AG09309 (cell line): ENCODE data around the gene RALY.

ENCODE experiments used
- DNase-seq: peaks from one replicate; pipeline ENCODE4 v3.0.0-alpha.2; 2010; ENCODE audit warnings: low read depth
- H3K4me3 ChIP-seq: 2 replicates; pipeline ENCODE4 v1.5.1; 2011; ENCODE audit warnings: mild to moderate bottlenecking, low read depth, low read length, moderate library complexity; ENCODE audit not compliant: control insufficient read depth
- CTCF ChIP-seq: IDR thresholded peaks from 2 replicates; pipeline ENCODE4 v1.5.1; 2011; ENCODE audit warnings: mild to moderate bottlenecking, low read depth, low read length, inconsistent platforms; ENCODE audit not compliant: insufficient read depth, control insufficient read depth; ENCODE audit errors: missing control alignments

Gene RALY

DNA sequence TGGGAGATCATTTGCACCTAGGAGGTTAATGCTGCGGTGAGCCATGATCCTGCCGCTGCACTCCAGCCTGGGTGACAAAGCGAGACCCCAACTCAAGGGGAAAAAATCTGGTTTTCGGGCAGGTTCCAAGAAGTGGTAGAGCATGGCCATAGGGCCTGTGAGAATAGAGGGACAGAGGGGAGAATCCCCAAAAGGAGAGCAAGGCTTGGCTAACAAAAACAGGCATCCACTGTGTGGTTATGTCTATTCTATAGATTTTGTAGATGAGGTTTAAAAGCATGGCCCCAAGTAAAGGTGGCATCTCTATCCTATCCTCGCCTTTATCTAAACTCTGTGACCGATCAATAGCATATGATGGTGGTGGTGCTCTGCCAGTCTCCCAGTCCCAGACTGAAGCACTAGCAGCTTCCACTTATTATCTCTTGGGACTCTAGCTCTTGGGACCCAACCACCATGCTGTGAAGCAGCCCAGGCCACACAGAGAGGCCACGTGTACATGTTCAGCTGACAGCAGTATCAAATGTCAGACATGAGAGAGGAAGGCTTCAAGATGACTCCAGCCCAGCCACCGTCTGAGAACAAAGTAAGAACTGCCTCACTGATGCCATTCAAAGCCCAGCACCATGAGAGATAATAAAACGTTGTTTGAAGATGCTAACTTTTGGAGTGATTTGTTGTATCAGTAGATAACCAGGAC is 90.7 kb downstream of the RALY start:
- TF ChIP-seq CTCF, result no peak
- H3K4me3 ChIP-seq, result no peak overlapping the region
- DNase-seq, result no peak

DNA sequence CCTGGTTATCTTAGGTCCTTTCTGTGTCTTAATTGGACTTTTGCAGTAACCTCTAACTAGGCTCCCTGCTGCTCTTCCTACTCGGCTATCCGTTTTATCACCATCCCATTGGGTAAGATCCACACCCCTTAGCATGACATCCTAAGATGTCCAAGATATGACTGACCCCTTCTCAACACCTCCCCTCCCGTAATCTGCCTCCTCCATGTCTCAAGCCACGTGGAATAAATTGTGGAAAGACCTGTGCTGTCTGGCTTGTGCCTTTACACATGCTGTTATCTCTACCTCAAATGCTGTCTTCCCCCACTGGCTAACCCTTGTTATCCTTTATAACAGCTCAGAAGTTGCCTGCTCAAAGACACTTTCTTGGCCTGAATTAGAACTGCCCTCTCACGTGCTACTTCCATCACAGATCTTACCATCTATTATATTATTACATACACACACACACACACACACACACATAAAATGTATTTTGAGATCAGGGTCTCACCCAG is 91.9 kb downstream of the RALY start:
- no peak for DNase-seq
- H3K4me3 ChIP-seq, result no peak overlapping the region
- no peak for TF ChIP-seq CTCF

DNA sequence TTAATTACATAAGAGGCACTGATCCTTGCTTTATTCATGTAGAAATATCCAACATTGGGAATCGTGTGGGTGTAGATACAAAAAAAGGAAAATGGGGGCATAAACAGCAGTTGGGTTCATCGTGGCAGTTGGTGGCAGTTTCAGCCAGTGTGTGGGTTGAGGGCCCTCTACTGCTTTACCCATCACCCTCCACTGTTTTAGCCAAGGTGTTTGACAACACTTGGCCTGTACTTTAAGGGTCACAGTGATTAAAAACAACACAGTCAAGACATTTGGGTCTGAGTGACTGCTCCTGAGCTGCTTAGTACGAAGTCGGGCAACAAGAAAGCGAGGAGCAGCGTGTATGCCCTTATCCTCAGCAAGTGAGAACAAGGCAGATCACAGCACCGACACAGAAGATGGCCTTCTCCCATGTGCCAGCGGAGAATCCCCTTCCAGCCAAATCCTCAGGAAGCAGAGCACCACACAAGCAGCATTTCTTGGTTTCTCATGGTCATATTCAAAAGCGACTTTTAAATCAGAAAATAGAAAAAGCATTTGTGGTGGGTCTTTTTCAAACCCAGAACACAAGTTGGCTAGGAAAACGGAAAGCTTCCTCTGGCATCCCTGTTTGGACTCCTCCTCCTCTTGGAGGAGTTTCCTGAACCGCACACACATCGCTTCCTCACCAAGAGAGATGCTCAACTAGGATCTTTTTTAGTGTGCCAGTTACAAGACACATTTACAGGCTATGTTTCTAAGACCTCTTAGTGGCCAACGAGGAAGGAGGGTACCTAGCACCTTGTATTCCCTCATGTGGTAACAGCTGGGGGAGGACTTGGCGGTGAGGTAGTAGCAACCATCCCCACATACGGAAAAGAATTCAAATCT is 94.8 kb downstream of the RALY start:
- TF ChIP-seq CTCF, result no peak
- no peak overlapping the region for H3K4me3 ChIP-seq
- DNase-seq, result no peak

DNA sequence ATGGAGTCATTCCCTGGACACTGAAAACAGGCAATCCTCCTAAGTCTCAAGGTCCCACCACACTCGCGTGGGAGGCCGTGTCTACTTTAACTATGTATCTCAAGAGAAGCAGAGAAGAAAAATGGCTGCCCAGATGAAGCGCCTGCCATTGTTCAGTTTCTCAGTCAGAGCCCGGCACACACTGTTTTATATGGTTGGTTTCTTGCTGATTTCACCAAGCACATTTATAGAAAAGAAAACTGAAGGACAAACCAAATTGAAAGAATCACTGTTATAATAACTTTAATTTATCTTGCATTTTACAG is 95.4 kb downstream of the RALY start:
- TF ChIP-seq CTCF, result no peak
- no peak for DNase-seq
- no peak overlapping the region for H3K4me3 ChIP-seq

DNA sequence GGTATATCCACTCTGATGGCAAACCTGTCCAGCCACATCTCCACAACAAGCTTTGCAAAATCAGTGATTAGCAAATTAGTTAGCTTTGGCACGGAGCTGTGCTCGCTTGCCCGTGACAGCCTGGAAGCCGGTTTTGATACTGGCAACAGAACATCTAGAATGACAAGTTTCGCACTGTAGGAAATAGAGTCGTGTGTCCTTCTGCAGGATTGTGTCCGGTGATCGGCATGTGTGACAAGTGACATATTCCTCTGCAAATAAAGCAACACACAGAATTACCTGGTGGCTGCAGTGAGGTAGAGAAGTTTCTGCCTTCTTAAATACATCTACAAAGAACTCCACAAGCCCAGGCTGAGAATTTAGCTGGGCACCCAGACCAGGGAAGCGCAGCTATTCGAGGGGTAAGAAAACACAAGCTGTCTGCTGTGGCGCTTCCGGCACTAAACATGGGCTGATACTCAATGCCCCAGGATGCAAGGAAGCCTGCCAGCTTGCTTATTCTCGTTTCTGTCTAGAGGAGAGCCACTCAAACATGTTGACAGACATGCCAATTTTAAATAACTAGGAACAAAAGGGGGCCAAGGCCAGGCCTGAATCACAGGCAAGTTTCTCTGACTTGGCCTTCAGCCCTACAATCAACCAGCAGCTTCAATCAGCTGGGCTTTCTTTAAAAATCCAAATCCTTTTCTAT is 96.1 kb downstream of the RALY start:
- TF ChIP-seq CTCF, result no peak
- DNase-seq, result no peak
- no peak overlapping the region for H3K4me3 ChIP-seq

DNA sequence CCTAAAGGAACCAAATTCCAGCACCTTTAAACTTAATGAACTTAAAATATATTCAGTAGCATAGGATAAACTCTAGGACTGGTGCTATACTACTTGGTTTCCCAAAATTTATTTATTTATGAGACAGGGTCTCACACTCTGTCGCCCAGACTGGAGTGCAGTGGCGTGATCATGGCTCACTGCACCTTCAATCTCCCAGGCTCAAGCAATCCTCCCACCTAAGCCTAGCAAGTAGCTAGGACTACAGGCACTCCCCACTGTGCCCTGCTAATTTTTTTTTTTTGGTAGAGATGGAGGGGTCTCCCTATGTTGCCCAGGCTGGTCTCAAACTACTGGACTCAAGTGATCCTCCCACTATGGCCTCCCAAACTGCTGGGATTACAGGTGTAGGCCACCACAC is 96.9 kb downstream of the RALY start:
- DNase-seq, result no peak
- no peak overlapping the region for H3K4me3 ChIP-seq
- TF ChIP-seq CTCF, result no peak
